ENCODE measurements around the gene SCN2B. TPM values are rescaled to one million over a fixed set of nuclear protein-coding genes. Genes with fewer than 3 reads are reported as not detected.

SCN2B gene, protein sequence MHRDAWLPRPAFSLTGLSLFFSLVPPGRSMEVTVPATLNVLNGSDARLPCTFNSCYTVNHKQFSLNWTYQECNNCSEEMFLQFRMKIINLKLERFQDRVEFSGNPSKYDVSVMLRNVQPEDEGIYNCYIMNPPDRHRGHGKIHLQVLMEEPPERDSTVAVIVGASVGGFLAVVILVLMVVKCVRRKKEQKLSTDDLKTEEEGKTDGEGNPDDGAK
- under 0.01 and 0.99 TPM in 2 replicates for total RNA-seq

DNA sequence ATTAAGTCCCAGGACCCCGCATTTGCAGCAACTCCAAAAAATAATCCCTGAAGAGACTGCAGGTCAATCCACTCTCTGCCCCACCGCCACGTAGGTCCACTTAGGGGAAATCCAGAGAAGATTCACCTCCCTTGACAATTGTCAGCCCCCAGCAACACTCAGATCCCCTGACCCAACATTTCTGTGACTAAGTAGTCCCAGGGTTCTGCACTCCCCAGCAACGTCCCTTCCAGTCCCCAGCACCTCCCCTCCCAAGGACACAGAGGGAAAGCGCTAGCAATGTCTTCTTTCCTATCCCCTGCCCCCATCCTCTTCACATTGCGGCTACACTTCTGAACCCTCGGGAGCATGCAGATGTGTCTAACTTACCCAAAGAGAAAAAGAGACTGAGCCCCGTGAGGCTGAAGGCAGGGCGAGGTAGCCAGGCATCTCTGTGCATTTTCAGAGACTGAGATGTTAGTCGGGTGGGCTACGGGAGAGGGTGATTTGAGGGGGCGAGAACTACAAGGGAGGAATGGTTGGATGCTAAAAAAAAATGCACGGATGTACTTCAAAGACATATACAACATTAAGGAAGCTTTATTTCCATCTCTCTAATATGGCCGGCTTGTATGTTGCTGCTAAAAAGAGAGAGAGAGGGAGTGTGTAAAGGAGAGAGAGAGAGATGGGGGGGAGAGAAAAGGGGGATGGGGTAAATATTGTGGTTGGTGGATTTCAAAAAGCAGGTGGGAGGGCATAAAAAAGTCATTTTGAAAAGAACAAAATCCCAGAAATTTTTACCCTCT is at the start of gene SCN2B:
Gene SCN2B, minus strand, starts transcription at position 647 of the 785 bp plus-strand sequence. Its CDS starts 208 bp downstream, at position 439.

GRCh38 chr11:118224511-118225188 is 48.2 kb upstream of the SCN2B start, which contains the start of gene JAML:
JAML (minus strand) TSS chr11:118225011; CDS start chr11:118214866, 10,145 bp downstream.

DNA sequence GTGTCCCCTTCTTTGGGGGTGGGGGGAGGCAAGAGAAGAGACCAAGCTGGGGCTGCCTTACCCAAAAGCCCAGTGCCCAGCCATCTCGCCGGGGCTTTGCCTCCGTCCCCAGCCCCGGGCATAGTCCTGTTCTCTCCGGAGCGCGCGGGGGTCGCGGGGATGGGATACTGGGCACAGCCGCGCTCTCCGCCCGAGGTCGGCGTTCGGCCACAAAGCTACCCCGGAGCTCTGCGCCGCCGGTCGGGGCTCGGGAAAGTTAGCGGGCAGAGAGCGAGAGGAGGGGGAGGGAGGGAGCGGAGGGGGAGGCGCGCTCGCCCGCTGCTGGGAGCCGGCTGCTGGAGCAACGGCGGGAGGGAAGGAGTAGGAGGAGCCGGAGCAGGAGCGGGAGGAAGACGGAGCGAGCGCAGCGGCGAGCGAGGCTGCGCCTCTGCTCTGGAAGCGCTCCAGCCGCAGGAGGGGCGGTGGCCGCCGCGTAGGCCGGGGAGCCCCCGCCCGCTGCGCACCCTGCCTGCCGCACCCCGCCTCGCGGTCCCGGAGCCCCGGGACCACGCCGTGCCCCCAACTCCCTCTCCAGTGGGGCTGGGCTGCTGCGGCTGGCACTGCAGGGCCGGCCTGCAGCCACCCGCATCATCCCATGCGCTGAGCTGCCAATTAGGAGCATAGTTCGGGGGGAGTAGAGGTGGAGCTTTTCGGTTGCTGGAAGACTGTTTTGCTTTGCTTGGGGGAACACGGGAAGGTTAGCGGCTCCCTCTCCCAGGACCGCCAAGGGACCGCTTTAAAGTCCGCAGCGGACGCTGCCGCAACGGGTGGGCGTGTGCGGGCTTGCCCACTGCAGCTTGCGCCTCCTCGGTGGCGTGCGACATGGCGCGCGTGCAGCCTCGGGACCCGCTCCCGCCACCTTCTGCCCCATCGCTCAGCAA is 23.6 kb downstream of the SCN2B start, which contains the start of gene SCN4B:
Gene SCN4B, minus strand, starts transcription at position 272 of the 920 bp plus-strand sequence. Its CDS starts 150 bp downstream, at position 122.

Other genes with a start within 250 kb of the SCN2B start
- not detected in 2 replicates for gene TMPRSS13, start 247.2 kb downstream of the SCN2B start, total RNA-seq
- 1.8 TPM in 1 of 2 replicates, not detected in the other for gene IL10RA, start 190.2 kb downstream of the SCN2B start, total RNA-seq
- not detected in 2 replicates for gene TMPRSS4, start 99.6 kb downstream of the SCN2B start, total RNA-seq
- gene SMIM35, start 89.7 kb downstream of the SCN2B start, total RNA-seq, result not detected in 2 replicates
- 0.44 and 0.83 TPM in 2 replicates for gene SCN4B, start 23.8 kb downstream of the SCN2B start, total RNA-seq
- gene JAML, start 48.4 kb upstream of the SCN2B start, total RNA-seq, result not detected in 2 replicates
- 0.17 and 0.29 TPM in 2 replicates for gene MPZL3, start 75.7 kb upstream of the SCN2B start, total RNA-seq
- 0.73 TPM in 1 of 2 replicates, not detected in the other for gene MPZL2, start 87.7 kb upstream of the SCN2B start, total RNA-seq
- not detected in 2 replicates for gene CD3E, start 128.1 kb upstream of the SCN2B start, total RNA-seq
- not detected in 2 replicates for gene CD3D, start 166.1 kb upstream of the SCN2B start, total RNA-seq
- not detected in 2 replicates for gene CD3G, start 167.7 kb upstream of the SCN2B start, total RNA-seq
- 47.6 and 48.0 TPM in 2 replicates for gene UBE4A, start 183.0 kb upstream of the SCN2B start, total RNA-seq
- 21.0 and 34.8 TPM in 2 replicates for gene ATP5MG, start 225.0 kb upstream of the SCN2B start, total RNA-seq